MG63 (cell line): ENCODE results near the gene ANTXR2. TPM values are rescaled to one million over a fixed set of nuclear protein-coding genes. Genes with fewer than 3 reads are reported as not detected.
"Not testable (repeated sequence)": the region's sequence is repeated elsewhere in the genome, so short reads cannot be mapped to it uniquely, and the experiment has no call there.

Source experiments
- DNase-seq: peaks from one replicate; pipeline ENCODE4 v3.0.0-alpha.2; 2020
- H3K27me3 ChIP-seq: fragments of 250-450 bp; sonication (Bioruptor Pico); 2 replicates; pipeline ENCODE4 v1.5.1; 2020; ENCODE audit warnings: mild to moderate bottlenecking, moderate library complexity
- H3K36me3 ChIP-seq: fragments of 250-450 bp; sonication (Bioruptor Pico); 2 replicates; pipeline ENCODE4 v1.5.1; 2020; ENCODE audit warnings: mild to moderate bottlenecking, moderate library complexity
- H3K4me3 ChIP-seq: fragments of 250-450 bp; sonication (Bioruptor Pico); 2 replicates; pipeline ENCODE4 v1.5.1; 2020; ENCODE audit warnings: mild to moderate bottlenecking, moderate library complexity
- H3K9me3 ChIP-seq: fragments of 250-450 bp; sonication (Bioruptor Pico); 2 replicates; pipeline ENCODE4 v1.5.1; 2020; ENCODE audit warnings: mild to moderate bottlenecking, moderate library complexity
- total RNA-seq: library from RNA; depleted of rRNA; stranded (reverse); fragments of >200 nt; shearing (Covaris generic); gene quantifications from 2 replicates; pipeline ENCODE4 v1.2.3, GENCODE V29; 2014; ENCODE audit warnings: low replicate concordance

ANTXR2 gene
- total RNA-seq, 1 experiment from 2014 or later, result 5.6 TPM

GRCh38 chr4:79893456-79893855, 179.6 kb downstream of the ANTXR2 start:
- H3K9me3 ChIP-seq, result no peaks in the 10 kb centered on the region
- H3K36me3 ChIP-seq, result no peaks in the 10 kb centered on the region
- H3K27me3 ChIP-seq, result no peaks in the 10 kb centered on the region
- no peak overlapping the region for H3K4me3 ChIP-seq
- no peak for DNase-seq

GRCh38 chr4:79889026-79889425, 184.0 kb downstream of the ANTXR2 start:
- not testable (repeated sequence) for H3K27me3 ChIP-seq, H3K36me3 ChIP-seq, H3K9me3 ChIP-seq, DNase-seq, H3K4me3 ChIP-seq

GRCh38 chr4:79886557-79886956, 186.5 kb downstream of the ANTXR2 start:
- no peaks in the 10 kb centered on the region for H3K9me3 ChIP-seq
- H3K4me3 ChIP-seq, result no peak overlapping the region

GRCh38 chr4:79886021-79886420, 187.0 kb downstream of the ANTXR2 start:
- no peak overlapping the region for H3K4me3 ChIP-seq
- DNase-seq, result no peak
- H3K9me3 ChIP-seq, result no peaks in the 10 kb centered on the region
- no peaks in the 10 kb centered on the region for H3K27me3 ChIP-seq
- H3K36me3 ChIP-seq, result no peaks in the 10 kb centered on the region

More at GRCh38 chr4:79886557-79886956, 186.5 kb downstream of the ANTXR2 start:
- Histone ChIP-seq H3K27me3 (no peaks in the 10 kb centered on the region), H3K36me3 (no peaks in the 10 kb centered on the region)
- DNase-seq, result no peak

- no peaks in the 10 kb centered on the region for H3K9me3 ChIP-seq
- H3K36me3 ChIP-seq, result no peaks in the 10 kb centered on the region
- no peak overlapping the region for H3K4me3 ChIP-seq
- H3K27me3 ChIP-seq, result no peaks in the 10 kb centered on the region
- no peak for DNase-seq
Measured at GRCh38 chr4:79883290-79883689, 189.7 kb downstream of the ANTXR2 start.

- no peak overlapping the region for H3K4me3 ChIP-seq
- H3K9me3 ChIP-seq, result no peaks in the 10 kb centered on the region
- no peak for DNase-seq
- H3K27me3 ChIP-seq, result no peaks in the 10 kb centered on the region
- H3K36me3 ChIP-seq, result no peaks in the 10 kb centered on the region
Measured at GRCh38 chr4:79882806-79883205, 190.2 kb downstream of the ANTXR2 start.

GRCh38 chr4:79881407-79881806, 191.6 kb downstream of the ANTXR2 start:
- no peaks in the 10 kb centered on the region for H3K27me3 ChIP-seq
- no peaks in the 10 kb centered on the region for H3K9me3 ChIP-seq
- H3K4me3 ChIP-seq, result no peak overlapping the region
- DNase-seq, result no peak
- no peaks in the 10 kb centered on the region for H3K36me3 ChIP-seq

GRCh38 chr4:79877511-79877910, 195.5 kb downstream of the ANTXR2 start:
- Histone ChIP-seq H3K36me3 (no peaks in the 10 kb centered on the region), H3K27me3 (no peaks in the 10 kb centered on the region), H3K4me3 (no peak overlapping the region), H3K9me3 (no peaks in the 10 kb centered on the region)
- no peak for DNase-seq

GRCh38 chr4:79875344-79875899, 197.6 kb downstream of the ANTXR2 start:
- H3K36me3 ChIP-seq, result no peaks in the 10 kb centered on the region
- no peaks in the 10 kb centered on the region for H3K9me3 ChIP-seq
- H3K27me3 ChIP-seq, result no peaks in the 10 kb centered on the region
- DNase-seq, result no peak
- no peak overlapping the region for H3K4me3 ChIP-seq

GRCh38 chr4:79874197-79874596, 198.8 kb downstream of the ANTXR2 start:
- H3K27me3 ChIP-seq, result no peaks in the 10 kb centered on the region

GRCh38 chr4:79872738-79873137, 200.3 kb downstream of the ANTXR2 start:
- Histone ChIP-seq H3K36me3 (no peaks in the 10 kb centered on the region), H3K9me3 (no peaks in the 10 kb centered on the region)
- no peak for DNase-seq

More at GRCh38 chr4:79874197-79874596, 198.8 kb downstream of the ANTXR2 start:
- no peak for DNase-seq
- no peak overlapping the region for H3K4me3 ChIP-seq
- H3K9me3 ChIP-seq, result no peaks in the 10 kb centered on the region
- H3K36me3 ChIP-seq, result no peaks in the 10 kb centered on the region

GRCh38 chr4:79871961-79872360, 201.1 kb downstream of the ANTXR2 start:
- DNase-seq, result no peak
- no peak overlapping the region for H3K4me3 ChIP-seq
- no peaks in the 10 kb centered on the region for H3K27me3 ChIP-seq
- H3K9me3 ChIP-seq, result no peaks in the 10 kb centered on the region
- H3K36me3 ChIP-seq, result no peaks in the 10 kb centered on the region

More at GRCh38 chr4:79872738-79873137, 200.3 kb downstream of the ANTXR2 start:
- Histone ChIP-seq H3K27me3 (no peaks in the 10 kb centered on the region), H3K4me3 (no peak overlapping the region)

- H3K9me3 ChIP-seq, result no peaks in the 10 kb centered on the region
- H3K27me3 ChIP-seq, result no peaks in the 10 kb centered on the region
- no peak for DNase-seq
- no peaks in the 10 kb centered on the region for H3K36me3 ChIP-seq
- no peak overlapping the region for H3K4me3 ChIP-seq
Measured at GRCh38 chr4:79869597-79870237, 203.3 kb downstream of the ANTXR2 start.

- H3K27me3 ChIP-seq, result no peaks in the 10 kb centered on the region
- H3K4me3 ChIP-seq, result no peak overlapping the region
- H3K36me3 ChIP-seq, result no peaks in the 10 kb centered on the region
- peak; percentile 49 for DNase-seq
- H3K9me3 ChIP-seq, result no peaks in the 10 kb centered on the region
Measured at GRCh38 chr4:79865201-79865597, 207.8 kb downstream of the ANTXR2 start.

- DNase-seq, result no peak
- Histone ChIP-seq H3K9me3 (no peaks in the 10 kb centered on the region), H3K36me3 (no peaks in the 10 kb centered on the region), H3K4me3 (no peak overlapping the region), H3K27me3 (no peaks in the 10 kb centered on the region)
Measured at GRCh38 chr4:79864500-79865200, 208.4 kb downstream of the ANTXR2 start.

- no peaks in the 10 kb centered on the region for H3K27me3 ChIP-seq
Measured at GRCh38 chr4:79863333-79863732, 209.7 kb downstream of the ANTXR2 start.

GRCh38 chr4:79862821-79863220, 210.2 kb downstream of the ANTXR2 start:
- H3K4me3 ChIP-seq, result no peak overlapping the region
- H3K36me3 ChIP-seq, result no peaks in the 10 kb centered on the region
- H3K9me3 ChIP-seq, result no peaks in the 10 kb centered on the region

More at GRCh38 chr4:79863333-79863732, 209.7 kb downstream of the ANTXR2 start:
- H3K36me3 ChIP-seq, result no peaks in the 10 kb centered on the region
- no peak overlapping the region for H3K4me3 ChIP-seq
- no peaks in the 10 kb centered on the region for H3K9me3 ChIP-seq
- DNase-seq, result no peak

GRCh38 chr4:79857811-79858210, 215.2 kb downstream of the ANTXR2 start:
- no peaks in the 10 kb centered on the region for H3K36me3 ChIP-seq
- DNase-seq, result no peak
- no peak overlapping the region for H3K4me3 ChIP-seq
- no peaks in the 10 kb centered on the region for H3K27me3 ChIP-seq
- no peaks in the 10 kb centered on the region for H3K9me3 ChIP-seq

More at GRCh38 chr4:79862821-79863220, 210.2 kb downstream of the ANTXR2 start:
- H3K27me3 ChIP-seq, result no peaks in the 10 kb centered on the region
- DNase-seq, result no peak
